CD14-positive monocyte (primary cell): Measurements from ENCODE around the gene MUC15. TPM values are rescaled to one million over a fixed set of nuclear protein-coding genes. Genes with fewer than 3 reads are reported as not detected.
"Not testable (repeated sequence)": the region's sequence is repeated elsewhere in the genome, so short reads cannot be mapped to it uniquely, and the experiment has no call there.

Experiments used
- DNase-seq, 3 donors: peaks; one replicate each; pipeline ENCODE4 v3.0.0-alpha.2; 2011 to 2022
- H2AFZ ChIP-seq: 2 replicates; pipeline ENCODE4 v1.6.0; 2012; ENCODE audit warnings: mild to moderate bottlenecking, low read depth, low read length, inconsistent platforms; ENCODE audit not compliant: insufficient read depth, poor library complexity, severe bottlenecking
- H3K27ac ChIP-seq, 2 donors: 1 replicate in 1 of 2; 2 replicates in 1 of 2; pipeline ENCODE4 v1.5.1; 2012 to 2013; ENCODE audit warnings: low read length in 2 of 2, control low read depth in 1 of 2, inconsistent platforms in 1 of 2, low read depth in 1 of 2, mild to moderate bottlenecking in 1 of 2
- H3K27me3 ChIP-seq, 2 donors: one replicate each; pipeline versions ENCODE4 v1.6.0 to v1.6.1; 2011 to 2013; ENCODE audit warnings: low read length in 2 of 2; ENCODE audit not compliant: control insufficient read depth in 2 of 2, insufficient read depth in 2 of 2
- H3K36me3 ChIP-seq, 2 donors: replicated peaks in 1 of 2; 1 replicate in 1 of 2; 2 replicates in 1 of 2; pipeline versions ENCODE4 v1.5.1 to v1.6.1; 2012 to 2013; ENCODE audit warnings: low read length in 2 of 2, control low read depth in 1 of 2, inconsistent platforms in 1 of 2, mild to moderate bottlenecking in 1 of 2; ENCODE audit not compliant: insufficient read depth in 2 of 2, control insufficient read depth in 1 of 2
- H3K4me1 ChIP-seq, 2 donors: 1 replicate in 1 of 2; 2 replicates in 1 of 2; pipeline versions ENCODE4 v1.5.1 to v1.6.1; 2012 to 2013; ENCODE audit warnings: low read length in 2 of 2, control low read depth in 1 of 2, inconsistent platforms in 1 of 2, mild to moderate bottlenecking in 1 of 2, moderate library complexity in 1 of 2; ENCODE audit not compliant: insufficient read depth in 2 of 2, control insufficient read depth in 1 of 2
- H3K4me2 ChIP-seq: replicated peaks from 2 replicates; pipeline ENCODE3; 2012; ENCODE audit warnings: low read length, moderate library complexity, mild to moderate bottlenecking; ENCODE audit not compliant: poor library complexity, severe bottlenecking; ENCODE audit errors: extremely low read depth
- H3K4me3 ChIP-seq, 3 experiments: fragments of 200-600 bp in 1 of 3; sonication (generic) in 1 of 3; replicated peaks in 1 of 3; 1 replicate in 2 of 3; 2 replicates in 1 of 3; pipeline ENCODE4 v1.5.1; 2011 to 2013; ENCODE audit warnings: low read length in 3 of 3, mild to moderate bottlenecking in 3 of 3, control low read depth in 2 of 3, low read depth in 2 of 3, inconsistent platforms in 1 of 3, moderate library complexity in 1 of 3
- H3K79me2 ChIP-seq: 2 replicates; pipeline ENCODE4 v1.6.0; 2012; ENCODE audit warnings: mild to moderate bottlenecking, control low read depth, inconsistent platforms, low read length, moderate library complexity; ENCODE audit not compliant: insufficient read depth
- H3K9ac ChIP-seq: 2 replicates; pipeline ENCODE4 v1.6.0; 2017; ENCODE audit warnings: low read length, mild to moderate bottlenecking; ENCODE audit not compliant: insufficient read depth, poor library complexity, severe bottlenecking
- H3K9me3 ChIP-seq, 2 donors: replicated peaks in 1 of 2; 1 replicate in 1 of 2; 2 replicates in 1 of 2; pipeline versions ENCODE4 v1.5.1 to v1.6.1; 2012 to 2013; ENCODE audit warnings: low read length in 2 of 2, control low read depth in 1 of 2; ENCODE audit not compliant: control insufficient read depth in 1 of 2, insufficient read depth in 1 of 2
- H4K20me1 ChIP-seq: 2 replicates; pipeline ENCODE4 v1.6.0; 2012; ENCODE audit warnings: mild to moderate bottlenecking, low read length, control low read depth, moderate library complexity; ENCODE audit not compliant: insufficient read depth
- H3K27ac Mint-ChIP-seq, 7 donors: one replicate each; pipeline ENCODE4 v1.8.0; 2020; ENCODE audit warnings: mild to moderate bottlenecking in 7 of 7, mixed read lengths in 7 of 7, moderate library complexity in 6 of 7, inconsistent platforms in 2 of 7
- H3K27me3 Mint-ChIP-seq, 3 donors: one replicate each; pipeline ENCODE4 v1.8.0; 2021 to 2022; ENCODE audit warnings: low read depth in 3 of 3, mild to moderate bottlenecking in 3 of 3, mixed read lengths in 3 of 3, moderate library complexity in 3 of 3, inconsistent platforms in 1 of 3
- H3K36me3 Mint-ChIP-seq, 2 donors: one replicate each; pipeline ENCODE4 v1.8.0; 2020; ENCODE audit warnings: mixed read lengths in 2 of 2, inconsistent platforms in 1 of 2, mild to moderate bottlenecking in 1 of 2
- H3K4me1 Mint-ChIP-seq: one replicate; pipeline ENCODE4 v1.8.0; 2020; ENCODE audit warnings: mild to moderate bottlenecking, mixed read lengths
- H3K4me3 Mint-ChIP-seq, 2 donors: one replicate each; pipeline ENCODE4 v1.8.0; 2020; ENCODE audit warnings: mild to moderate bottlenecking in 2 of 2, mixed read lengths in 2 of 2, moderate library complexity in 1 of 2
- H3K9me3 Mint-ChIP-seq, 7 donors: one replicate each; pipeline ENCODE4 v1.8.0; 2020 to 2022; ENCODE audit warnings: mixed read lengths in 7 of 7, mild to moderate bottlenecking in 6 of 7, moderate library complexity in 6 of 7, inconsistent platforms in 2 of 7
- CTCF ChIP-seq: fragments of 200-600 bp; IDR thresholded peaks from one replicate; pipeline ENCODE4 v1.8.0; 2022; ENCODE audit warnings: antibody characterized with exemption, mild to moderate bottlenecking
- whole genome bisulfite sequencing: methylation state at CpG from one replicate; pipeline ENCODE4 v1.1.5; 2013; ENCODE audit warnings: missing lambda C conversion rate; ENCODE audit not compliant: insufficient coverage; 5-methylcytosine and 5-hydroxymethylcytosine counted together
- intact Hi-C, 2 donors: fragments of 100-400 bp; cut with micrococcal nuclease; formaldehyde crosslinking; loops; one replicate each; pipeline versions ENCODE4 v1.15.0 to v1.15.1; 2023
- polyA plus RNA-seq, 3 donors: library from polyadenylated mRNA; depleted of rRNA in 1 of 3; unstranded in 2 of 3; stranded (reverse) in 1 of 3; fragments of 300-500 nt in 2 of 3; fragments of >200 nt in 1 of 3; fragmentation: Illumina TruSeq in 2 of 3; gene quantifications; 1 replicate in 2 of 3; 2 replicates in 1 of 3; pipeline ENCODE4 v1.2.3, GENCODE V29; 2012 to 2021

MUC15 gene
- polyA plus RNA-seq, 3 donors = not detected

GRCh38 chr11:26599425-26599824 is 27.4 kb upstream of the MUC15 start:
- no peak overlapping the region for H3K9ac ChIP-seq
- H3K27ac ChIP-seq = no peak overlapping the region
- no peaks in the 10 kb centered on the region for H4K20me1 ChIP-seq
- H3K4me1 Mint-ChIP-seq = no peaks in the 10 kb centered on the region
- no peaks in the 10 kb centered on the region for H3K79me2 ChIP-seq
- 74% methylated on average over 2 of the region's 2 CpGs for WGBS
- H3K36me3 ChIP-seq = no peaks in the 10 kb centered on the region
- no peak overlapping the region for H3K4me2 ChIP-seq
- no peak overlapping the region for H3K4me3 ChIP-seq
- H3K36me3 Mint-ChIP-seq = no peaks in the 10 kb centered on the region
- H3K9me3 ChIP-seq = peaks cover 0 to 9% of the 10 kb centered on the region in 2 donors
- intact Hi-C loops = no loop called here
- no peak for DNase-seq
- H3K4me1 ChIP-seq = no peaks in the 10 kb centered on the region
- no peak overlapping the region for H3K4me3 Mint-ChIP-seq
- no peaks in the 10 kb centered on the region for H3K27me3 ChIP-seq
- no peaks in the 10 kb centered on the region for H3K27me3 Mint-ChIP-seq
- H3K27ac Mint-ChIP-seq = no peak overlapping the region
- H3K9me3 Mint-ChIP-seq = peaks cover 0 to 17% (median 3%) of the 10 kb centered on the region in 7 donors
- no peak for TF ChIP-seq CTCF
- no peak overlapping the region for H2AFZ ChIP-seq

DNA sequence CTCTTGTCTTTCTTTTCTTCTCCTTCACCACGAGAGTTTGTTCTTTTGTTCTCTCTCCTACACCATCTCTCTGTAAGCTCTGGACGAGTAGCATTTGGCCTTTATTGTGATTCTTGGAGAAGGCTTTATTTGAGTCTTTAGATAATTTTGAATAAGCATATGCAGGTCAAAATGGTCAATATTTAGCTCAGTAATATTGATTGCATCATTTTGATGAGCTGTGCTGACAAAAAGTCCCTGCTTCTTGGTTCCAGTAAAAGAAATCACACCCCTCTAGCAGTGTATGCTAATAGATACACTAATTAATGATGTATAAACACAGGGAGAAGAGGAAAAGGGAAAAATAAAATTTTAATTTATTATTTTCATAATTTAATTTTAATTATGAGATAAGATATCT is 25.8 kb upstream of the MUC15 start:
- Histone ChIP-seq H3K4me2 (no peak overlapping the region), H2AFZ (no peak overlapping the region), H3K4me3 (no peak overlapping the region), H3K27me3 (no peaks in the 10 kb centered on the region), H3K9ac (no peak overlapping the region), H3K79me2 (no peaks in the 10 kb centered on the region), H3K9me3 (peaks cover 0 to 9% of the 10 kb centered on the region in 2 donors), H3K4me1 (no peaks in the 10 kb centered on the region), H4K20me1 (no peaks in the 10 kb centered on the region), H3K27ac (no peak overlapping the region), H3K36me3 (no peaks in the 10 kb centered on the region)
- intact Hi-C loops = no loop called here
- TF ChIP-seq CTCF = no peak
- H3K9me3 Mint-ChIP-seq = peaks cover under 1 to 17% (median 4%) of the 10 kb centered on the region in 7 donors
- no peak for DNase-seq
- H3K27me3 Mint-ChIP-seq = no peaks in the 10 kb centered on the region
- WGBS = no CpG with 5 or more reads among the region's 2 CpGs
- H3K4me1 Mint-ChIP-seq = no peaks in the 10 kb centered on the region
- no peak overlapping the region for H3K27ac Mint-ChIP-seq
- no peaks in the 10 kb centered on the region for H3K36me3 Mint-ChIP-seq
- no peak overlapping the region for H3K4me3 Mint-ChIP-seq

DNA sequence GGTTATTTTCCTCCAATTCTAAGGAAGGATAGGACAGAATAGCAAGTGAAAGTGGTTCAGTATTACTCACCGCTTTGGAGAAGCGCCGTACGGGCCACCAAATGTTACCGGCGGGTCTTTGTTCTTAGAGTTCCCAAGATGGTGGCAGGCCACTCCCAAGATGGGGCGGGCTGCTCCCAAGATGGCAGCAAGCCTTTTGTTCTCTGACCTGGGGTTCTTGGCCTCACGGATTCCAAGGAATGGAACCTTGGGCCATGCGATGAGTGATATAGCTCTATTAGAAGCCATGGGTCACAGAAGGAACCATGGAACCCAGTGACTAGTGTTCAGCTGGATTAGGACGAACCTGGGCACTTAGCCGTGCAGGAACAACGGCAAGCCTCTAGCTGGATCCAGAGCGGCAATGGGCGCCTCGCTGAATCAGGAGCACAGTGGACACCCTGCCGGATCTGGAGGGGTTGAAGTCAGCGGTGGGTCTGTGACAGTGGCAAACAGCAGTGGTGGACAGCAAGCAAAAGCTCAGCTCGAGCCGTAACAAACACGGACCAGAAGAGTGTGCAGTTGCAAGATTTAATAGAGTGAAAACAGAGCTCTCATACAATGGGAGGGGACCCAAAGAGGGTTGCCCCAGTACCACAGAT is 25.1 kb upstream of the MUC15 start:
- intact Hi-C loops, H3K27me3 Mint-ChIP-seq, H3K36me3 Mint-ChIP-seq, H3K4me2 ChIP-seq, H3K4me1 ChIP-seq, DNase-seq, H3K36me3 ChIP-seq, H3K4me3 ChIP-seq, H4K20me1 ChIP-seq, H3K9ac ChIP-seq, H3K9me3 ChIP-seq, H3K4me1 Mint-ChIP-seq, H2AFZ ChIP-seq, H3K4me3 Mint-ChIP-seq, H3K27ac ChIP-seq, H3K79me2 ChIP-seq, H3K27me3 ChIP-seq, H3K27ac Mint-ChIP-seq: not testable (repeated sequence)
- H3K9me3 Mint-ChIP-seq = peaks cover 2 to 17% (median 4%) of the 10 kb centered on the region in 7 donors
- 96% methylated on average over 17 of the region's 20 CpGs for WGBS
